Measurements from ENCODE around the gene ZNF407.

DNA sequence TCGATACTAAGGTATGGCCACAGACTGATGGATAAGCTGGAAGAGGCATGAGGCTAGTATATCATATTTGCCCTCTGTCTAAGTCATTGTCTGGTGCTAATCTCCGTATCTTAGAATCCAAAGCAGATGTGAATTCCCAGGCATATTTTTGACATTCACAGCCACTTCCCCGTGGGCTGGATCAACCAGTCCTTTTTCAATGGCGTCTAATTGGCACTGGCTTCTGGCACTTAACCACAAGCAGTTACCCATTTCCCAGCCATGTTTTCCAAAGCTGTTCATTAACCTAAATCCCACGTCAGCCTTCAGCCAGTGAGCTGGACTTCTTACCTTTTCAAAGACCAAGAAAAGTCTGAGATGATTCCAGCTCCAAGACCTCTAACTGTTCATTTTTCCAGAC lies 20.7 kb upstream of the ZNF407 start:
- TF ChIP-seq GATA2 (IDR thresholded peaks at IDR 0.05; ENCODE audit: low read depth, low read length): peak; percentile 63; the same call in 1 of the 2 replicates
- no peak for TF ChIP-seq GATA3 (IDR thresholded peaks at IDR 0.05; ENCODE audit: low read depth, low read length)

All from SH-SY5Y (cell line).